GM21381 (cell line): Measurements from ENCODE around the gene C1orf87.
"Not testable (repeated sequence)": the region's sequence is repeated elsewhere in the genome, so short reads cannot be mapped to it uniquely, and the experiment has no call there.

Experiments
- ATAC-seq: cut with Tn5 transposase; IDR thresholded peaks from one replicate; pipeline ENCODE4 v1.9.1; 2021; ENCODE audit warnings: mild to moderate bottlenecking, moderate library complexity; ENCODE audit not compliant: unreplicated experiment

The C1orf87 gene

DNA sequence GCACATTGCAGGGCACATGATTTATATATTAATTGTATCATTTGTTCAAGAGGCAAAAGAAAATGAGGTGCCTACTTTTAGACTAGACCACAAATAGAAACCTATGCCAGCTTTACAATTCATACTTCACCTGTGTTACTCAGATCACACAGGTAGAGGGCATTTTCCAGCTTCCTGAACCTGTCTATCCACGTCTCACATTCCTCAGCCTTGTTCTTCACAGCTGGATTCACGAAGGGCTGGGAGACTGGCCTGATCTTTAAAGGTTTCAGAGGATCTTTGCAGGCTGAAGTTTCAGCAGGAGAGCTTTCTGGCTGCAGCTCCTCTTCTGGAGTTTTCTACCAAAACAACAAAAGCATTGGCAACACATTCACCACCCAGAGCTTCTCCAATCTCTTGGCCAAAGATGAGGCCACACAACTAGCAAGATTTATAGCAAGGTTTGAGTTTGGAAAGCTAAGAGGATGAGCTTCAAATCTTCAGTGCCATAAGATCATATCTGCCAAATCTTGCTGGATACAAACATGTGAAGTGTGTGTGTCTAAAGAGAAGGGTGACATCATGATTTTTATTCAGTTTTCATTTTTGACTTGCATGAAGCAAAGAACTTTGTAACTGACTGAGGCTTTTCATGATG, 76.0 kb downstream of the C1orf87 start:
- no peak for ATAC-seq

- ATAC-seq, result no peak
Measured at GRCh38 chr1:59994302-59995198, 79.0 kb downstream of the C1orf87 start.

DNA sequence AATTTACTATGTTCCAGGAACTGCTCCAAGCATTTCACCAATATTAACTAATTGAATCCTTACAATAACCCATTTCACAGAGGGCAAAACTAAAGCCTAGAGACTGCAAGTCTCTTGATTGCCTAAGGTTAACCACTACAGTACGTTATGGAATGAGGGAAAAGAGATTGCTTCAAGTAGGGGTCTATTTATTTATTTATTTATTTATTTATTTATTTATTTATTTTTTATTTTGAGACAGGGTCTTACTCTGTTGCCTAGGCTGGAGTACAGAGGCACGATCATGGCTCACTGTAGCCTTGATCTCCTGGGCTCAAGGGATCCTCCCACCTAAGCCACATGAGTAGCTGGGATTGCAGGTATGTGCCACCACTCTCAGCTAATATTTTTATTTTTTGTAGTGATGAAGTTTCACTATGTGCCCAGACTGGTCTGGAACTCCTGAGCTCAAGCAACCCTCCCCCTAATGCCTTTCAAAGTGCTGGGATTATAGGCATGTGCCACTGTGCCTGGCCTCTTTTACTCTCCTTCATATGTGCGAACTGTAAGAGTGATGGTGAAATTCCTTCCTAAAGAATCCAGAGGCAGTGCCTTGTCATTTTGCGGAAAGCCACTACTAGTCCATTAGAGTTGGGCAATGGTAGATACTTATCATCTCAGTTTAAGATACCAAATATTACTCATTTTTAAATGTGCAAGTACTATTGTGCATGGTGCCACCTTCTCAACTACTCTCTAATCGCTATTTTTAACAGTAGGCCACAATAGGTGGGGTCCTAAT, 81.3 kb downstream of the C1orf87 start:
- no peak for ATAC-seq

DNA sequence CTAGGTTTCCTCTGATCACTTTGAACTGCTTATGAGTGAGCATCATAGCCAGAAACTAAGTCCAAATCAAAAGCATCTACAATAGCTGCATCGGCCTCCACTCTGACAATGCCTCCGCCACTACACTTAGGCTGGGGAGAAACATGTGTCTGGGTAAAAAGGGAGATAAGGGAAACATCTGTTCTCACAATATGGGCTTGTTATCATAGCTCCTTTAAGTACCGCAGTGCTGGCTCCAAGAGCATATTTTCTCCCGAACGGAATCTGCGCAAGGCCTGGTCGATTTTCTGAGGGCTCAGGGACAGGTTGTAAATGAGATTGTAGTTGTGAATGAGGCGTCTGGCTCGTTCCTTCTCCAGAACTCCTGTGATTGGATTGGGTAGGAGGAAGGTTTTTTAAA, 83.1 kb downstream of the C1orf87 start:
- no peak for ATAC-seq

DNA sequence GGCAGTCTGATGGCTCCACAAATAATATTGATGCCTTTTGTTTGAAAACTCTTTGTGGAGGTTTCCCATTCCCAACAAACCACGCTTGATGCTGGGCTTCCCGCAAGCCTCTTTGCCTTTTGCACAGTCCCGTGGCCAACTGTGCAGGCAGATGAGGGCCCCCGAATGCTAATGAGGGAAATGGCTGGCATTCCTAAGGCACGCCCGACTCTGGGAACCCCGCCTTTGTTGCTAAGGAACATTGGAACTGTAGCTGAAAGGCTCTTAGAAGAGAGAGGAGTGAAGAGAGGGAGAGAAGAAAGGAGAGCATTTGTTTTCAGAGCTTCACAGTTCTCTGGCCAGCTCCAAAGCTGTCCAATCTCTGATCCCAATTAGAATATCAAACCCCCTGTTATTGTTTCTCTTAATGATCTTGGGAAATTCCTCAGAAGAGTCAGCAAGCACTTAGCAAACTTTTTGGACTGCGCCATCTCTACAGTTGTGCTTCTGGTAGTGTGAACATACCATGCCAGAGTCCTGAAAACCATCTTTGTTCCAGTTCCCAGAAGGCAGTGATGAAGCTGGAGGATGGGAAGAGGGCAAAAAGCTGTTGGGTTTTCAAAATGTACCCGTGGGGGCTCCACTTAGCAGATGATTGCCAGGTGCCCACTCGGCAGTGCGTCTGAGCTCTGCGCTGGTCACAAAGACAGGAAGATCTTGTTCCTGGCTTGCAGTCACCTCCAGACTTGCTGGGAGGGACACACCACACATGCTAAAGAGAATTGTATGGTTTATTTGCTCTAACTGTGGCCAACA, 86.9 kb downstream of the C1orf87 start:
- ATAC-seq, result no peak

DNA sequence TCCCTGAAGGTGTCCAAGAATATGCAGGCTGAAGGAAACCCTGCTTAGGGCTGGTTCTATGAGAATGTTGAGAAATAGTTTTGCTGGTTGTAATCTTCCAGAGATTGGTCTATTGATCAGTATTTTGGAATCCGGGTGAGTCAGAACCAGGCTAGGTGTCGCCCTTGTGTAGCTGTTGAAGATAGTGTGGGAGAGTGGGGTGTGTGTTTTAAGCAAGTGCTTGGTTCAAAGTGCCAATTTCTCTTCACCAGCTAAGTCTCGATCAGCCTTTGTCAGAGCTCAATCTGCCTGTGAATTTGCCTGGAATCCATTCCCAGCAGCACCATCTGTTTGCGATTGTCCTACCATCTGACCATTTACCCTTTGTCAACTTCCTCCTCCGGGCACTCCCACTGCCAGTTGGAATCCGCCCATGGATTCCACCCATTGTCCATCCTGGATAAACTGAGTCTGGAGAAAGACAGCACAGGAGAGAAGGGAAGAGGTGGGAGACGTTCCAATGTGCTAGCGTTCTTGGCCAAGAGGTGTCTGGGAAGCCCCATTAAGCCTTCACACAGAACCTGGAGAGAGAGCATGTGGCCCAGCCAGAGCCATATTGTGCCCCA, 87.6 kb downstream of the C1orf87 start:
- no peak for ATAC-seq

GRCh38 chr1:59979666-59980065, 93.9 kb downstream of the C1orf87 start:
- no peak for ATAC-seq

GRCh38 chr1:59978511-59978910, 95.1 kb downstream of the C1orf87 start:
- no peak for ATAC-seq

DNA sequence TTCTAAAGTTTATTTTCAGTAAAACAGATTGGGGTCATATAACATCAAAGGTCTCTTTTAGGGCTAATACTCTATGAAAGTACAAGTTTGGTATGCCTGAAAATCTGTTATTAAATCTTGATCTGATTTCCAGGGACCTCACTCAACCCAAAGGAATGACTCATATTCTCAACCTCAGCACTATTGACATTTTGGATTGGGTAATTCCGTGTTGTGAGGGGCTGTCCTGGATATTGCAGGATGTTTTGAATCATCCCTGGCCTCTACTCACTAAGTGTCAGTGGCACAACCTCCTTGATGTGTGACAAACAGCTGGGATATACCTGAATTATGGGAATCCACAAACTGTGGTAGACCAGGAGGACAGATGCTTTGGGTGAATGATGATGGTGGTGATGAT, 95.5 kb downstream of the C1orf87 start:
- ATAC-seq, result no peak

DNA sequence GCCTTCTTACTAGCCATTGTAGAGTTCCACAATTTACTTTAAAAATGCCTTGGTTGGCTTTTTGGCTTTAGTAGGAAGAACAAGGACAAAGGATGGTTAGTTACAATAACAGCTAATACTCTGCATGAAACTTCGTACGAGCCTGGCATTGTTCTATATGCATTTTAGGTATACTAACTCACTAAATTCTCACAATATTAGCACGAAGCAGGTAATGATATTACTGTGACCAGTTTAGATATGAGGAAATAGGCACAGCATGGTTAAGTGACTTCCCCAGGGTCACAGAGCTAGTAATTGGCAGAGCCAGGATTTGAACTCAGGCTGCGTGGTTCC, 96.5 kb downstream of the C1orf87 start:
- no peak for ATAC-seq

- no peak for ATAC-seq
Measured at GRCh38 chr1:59976194-59977074, 97.1 kb downstream of the C1orf87 start.

- ATAC-seq, result no peak
Measured at GRCh38 chr1:59973719-59974118, 99.9 kb downstream of the C1orf87 start.

- no peak for ATAC-seq
Measured at GRCh38 chr1:59972216-59972927, 101.2 kb downstream of the C1orf87 start.

GRCh38 chr1:59971464-59971911, 102.1 kb downstream of the C1orf87 start:
- peak; percentile 83 for ATAC-seq

GRCh38 chr1:59969542-59970175, 103.9 kb downstream of the C1orf87 start:
- not testable (repeated sequence) for ATAC-seq

DNA sequence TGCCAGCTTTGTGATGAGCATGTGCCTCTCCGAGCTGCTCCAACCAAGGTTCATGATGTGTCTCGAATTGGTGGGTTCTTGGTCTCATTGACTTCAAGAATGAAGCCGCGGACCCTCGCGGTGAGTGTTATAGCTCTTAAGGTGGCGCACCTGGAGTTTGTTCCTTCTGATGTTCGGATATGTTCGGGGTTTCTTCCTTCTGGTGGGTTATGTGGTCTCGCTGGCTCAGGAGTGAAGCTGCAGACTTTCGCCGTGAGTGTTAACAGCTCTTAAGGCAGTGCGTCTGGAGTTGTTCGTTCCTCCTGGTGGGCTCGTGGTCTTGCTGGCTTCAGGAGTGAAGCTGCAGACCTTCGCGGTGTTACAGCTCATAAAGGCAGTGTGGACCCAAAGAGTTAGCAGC, 104.8 kb downstream of the C1orf87 start:
- not testable (repeated sequence) for ATAC-seq

- no peak for ATAC-seq
Measured at GRCh38 chr1:59967780-59968179, 105.8 kb downstream of the C1orf87 start.

DNA sequence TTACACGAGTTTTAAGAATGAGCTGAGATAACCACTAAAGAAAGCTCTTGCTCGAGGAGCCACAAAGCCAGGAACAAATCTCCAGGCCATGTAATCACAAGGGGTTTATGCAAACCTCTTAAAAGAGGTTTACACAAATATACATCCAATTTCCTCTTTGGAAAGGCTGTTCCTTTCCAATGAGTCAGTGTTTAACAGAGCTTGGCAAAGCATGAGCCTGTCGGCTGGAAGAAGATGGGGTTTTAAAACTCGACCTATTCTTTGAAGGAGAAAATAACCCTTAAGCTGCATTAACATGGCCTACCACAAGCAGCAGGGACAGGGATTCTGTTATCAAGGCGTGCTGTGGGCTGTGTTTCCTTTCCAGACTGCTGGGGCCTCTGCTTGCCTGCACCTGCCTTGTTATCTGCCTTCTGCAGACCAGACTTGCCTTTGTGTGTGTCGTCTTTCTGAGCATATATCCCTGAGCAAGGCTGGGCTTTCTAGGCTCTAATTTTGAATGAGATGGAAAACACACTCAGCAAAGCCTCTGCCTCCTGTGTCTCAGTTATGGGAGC, 106.4 kb downstream of the C1orf87 start:
- no peak for ATAC-seq
